Activated CD4-positive, alpha-beta memory T cell treated with anti-CD3 and anti-CD28 coated beads, Interleukin-2, amount 10 ng/mL, durations not matched to agents 7 days and 5 days (primary cell): ENCODE results near the gene CHD9. TPM values are rescaled to one million over a fixed set of nuclear protein-coding genes. Genes with fewer than 3 reads are reported as not detected.
A peak's percentile ranks its signal among the peaks of the same experiment; 100 is the strongest.
"Not testable (repeated sequence)": the region's sequence is repeated elsewhere in the genome, so short reads cannot be mapped to it uniquely, and the experiment has no call there.

Source experiments
- CTCF ChIA-PET: fragments of 350-600 bp; sonication (Branson Sonifier 250); formaldehyde crosslinking; loops from one replicate; lab custom pipeline; 2021; ENCODE audit warnings: antibody characterized with exemption, inconsistent platforms; lab: Charles Lee
- POLR2A ChIA-PET: fragments of 350-600 bp; sonication (Branson Sonifier 250); formaldehyde crosslinking; loops from one replicate; lab custom pipeline; 2021; ENCODE audit warnings: antibody characterized with exemption; lab: Charles Lee
- DNase-seq: peaks from one replicate; pipeline ENCODE4 v3.0.0-alpha.2; 2020
- H3K27ac Mint-ChIP-seq: one replicate; pipeline ENCODE4 v1.8.0; 2021; ENCODE audit warnings: mild to moderate bottlenecking, mixed read lengths
- H3K27me3 Mint-ChIP-seq: one replicate; pipeline ENCODE4 v1.8.0; 2021; ENCODE audit warnings: mixed read lengths
- H3K36me3 Mint-ChIP-seq: one replicate; pipeline ENCODE4 v1.8.0; 2021; ENCODE audit warnings: low read depth, mixed read lengths
- H3K4me1 Mint-ChIP-seq: one replicate; pipeline ENCODE4 v1.8.0; 2021; ENCODE audit warnings: mixed read lengths
- H3K4me3 Mint-ChIP-seq: one replicate; pipeline ENCODE4 v1.8.0; 2021; ENCODE audit warnings: mild to moderate bottlenecking, mixed read lengths
- H3K9me3 Mint-ChIP-seq: one replicate; pipeline ENCODE4 v1.8.0; 2021; ENCODE audit warnings: mixed read lengths
- total RNA-seq, 2 experiments: library from RNA; stranded (reverse); gene quantifications; one replicate each; pipeline ENCODE4 v1.2.3, GENCODE V29; 2021

The CHD9 gene
- total RNA-seq, 2 experiments from 2014 or later: 21.6 to 23.8 TPM

GRCh38 chr16:53183442-53183841, 128.7 kb downstream of the CHD9 start:
- POLR2A ChIA-PET: no interaction called here
- H3K9me3 Mint-ChIP-seq: peaks cover 27% of the 10 kb centered on the region
- CTCF ChIA-PET: interaction anchor here (1.1 kb wide), 1 partner anchor 24 kb away, joined by 3 read pairs; no protein-coding TSS in a partner anchor
- DNase-seq: no peak
- H3K4me1 Mint-ChIP-seq: no peaks in the 10 kb centered on the region
- no peaks in the 10 kb centered on the region for H3K27me3 Mint-ChIP-seq
- no peak overlapping the region for H3K27ac Mint-ChIP-seq
- peaks cover 37% of the 10 kb centered on the region for H3K36me3 Mint-ChIP-seq
- H3K4me3 Mint-ChIP-seq: no peak overlapping the region

- CTCF ChIA-PET, H3K4me3 Mint-ChIP-seq, H3K27ac Mint-ChIP-seq, H3K27me3 Mint-ChIP-seq, DNase-seq, H3K4me1 Mint-ChIP-seq, POLR2A ChIA-PET: not testable (repeated sequence)
- H3K9me3 Mint-ChIP-seq: peaks cover 27% of the 10 kb centered on the region
- peaks cover 37% of the 10 kb centered on the region for H3K36me3 Mint-ChIP-seq
Observed at GRCh38 chr16:53185741-53186140, 130.9 kb downstream of the CHD9 start.

- CTCF ChIA-PET: no interaction called here
Observed at GRCh38 chr16:53187775-53188174, 133.0 kb downstream of the CHD9 start.

GRCh38 chr16:53191413-53191812, 136.6 kb downstream of the CHD9 start:
- Mint-ChIP-seq H3K4me3 (no peak overlapping the region), H3K9me3 (peaks cover 9% of the 10 kb centered on the region)
- POLR2A ChIA-PET: no interaction called here

More at GRCh38 chr16:53187775-53188174, 133.0 kb downstream of the CHD9 start:
- H3K27me3 Mint-ChIP-seq: no peaks in the 10 kb centered on the region
- peaks cover 27% of the 10 kb centered on the region for H3K9me3 Mint-ChIP-seq
- POLR2A ChIA-PET: no interaction called here
- DNase-seq: no peak
- H3K36me3 Mint-ChIP-seq: peaks cover 37% of the 10 kb centered on the region
- no peak overlapping the region for H3K27ac Mint-ChIP-seq
- no peaks in the 10 kb centered on the region for H3K4me1 Mint-ChIP-seq
- H3K4me3 Mint-ChIP-seq: no peak overlapping the region

GRCh38 chr16:53198933-53199332, 144.1 kb downstream of the CHD9 start:
- no peak overlapping the region for H3K4me3 Mint-ChIP-seq
- CTCF ChIA-PET: no interaction called here
- peaks cover 2% of the 10 kb centered on the region for H3K9me3 Mint-ChIP-seq

More at GRCh38 chr16:53191413-53191812, 136.6 kb downstream of the CHD9 start:
- Mint-ChIP-seq H3K4me1 (no peaks in the 10 kb centered on the region), H3K36me3 (peaks cover 10% of the 10 kb centered on the region), H3K27me3 (no peaks in the 10 kb centered on the region), H3K27ac (no peak overlapping the region)
- DNase-seq: no peak
- CTCF ChIA-PET: no interaction called here

GRCh38 chr16:53201900-53202299, 147.1 kb downstream of the CHD9 start:
- ChIA-PET POLR2A (no interaction called here), CTCF (no interaction called here)
- Mint-ChIP-seq H3K27ac (no peak overlapping the region), H3K9me3 (peaks cover 2% of the 10 kb centered on the region), H3K4me1 (no peaks in the 10 kb centered on the region), H3K4me3 (no peak overlapping the region), H3K36me3 (peaks cover 11% of the 10 kb centered on the region), H3K27me3 (no peaks in the 10 kb centered on the region)
- DNase-seq: no peak

More at GRCh38 chr16:53198933-53199332, 144.1 kb downstream of the CHD9 start:
- Mint-ChIP-seq H3K36me3 (peaks cover 11% of the 10 kb centered on the region), H3K4me1 (no peaks in the 10 kb centered on the region), H3K27ac (no peak overlapping the region), H3K27me3 (no peaks in the 10 kb centered on the region)
- POLR2A ChIA-PET: no interaction called here
- DNase-seq: no peak

- Mint-ChIP-seq H3K27me3 (no peaks in the 10 kb centered on the region), H3K27ac (no peak overlapping the region), H3K9me3 (peaks cover 2% of the 10 kb centered on the region), H3K36me3 (peaks cover 11% of the 10 kb centered on the region), H3K4me3 (no peak overlapping the region), H3K4me1 (no peaks in the 10 kb centered on the region)
- POLR2A ChIA-PET: no interaction called here
- CTCF ChIA-PET: no interaction called here
- DNase-seq: no peak
Observed at GRCh38 chr16:53202398-53202797, 147.6 kb downstream of the CHD9 start.

- POLR2A ChIA-PET: interaction anchor here (1.7 kb wide), 1 partner anchor 296 kb away, joined by 3 read pairs; no protein-coding TSS in a partner anchor
- no peaks in the 10 kb centered on the region for H3K9me3 Mint-ChIP-seq
- no peak for DNase-seq
- no peaks in the 10 kb centered on the region for H3K27me3 Mint-ChIP-seq
- peak overlapping the region; percentile 15 for H3K4me3 Mint-ChIP-seq
- H3K4me1 Mint-ChIP-seq: peaks cover 10% of the 10 kb centered on the region
- H3K27ac Mint-ChIP-seq: peak overlapping the region; percentile 22
- CTCF ChIA-PET: interaction anchor here (1.3 to 1.5 kb wide), 3 partner anchors 109 to 153 kb away, joined by 3 to 7 read pairs (median 7); partner anchors contain the start of gene CHD9
- peaks cover 3% of the 10 kb centered on the region for H3K36me3 Mint-ChIP-seq
Observed at GRCh38 chr16:53207810-53208752, 153.3 kb downstream of the CHD9 start.

GRCh38 chr16:53209429-53209828, 154.6 kb downstream of the CHD9 start:
- H3K4me1 Mint-ChIP-seq: peaks cover 11% of the 10 kb centered on the region

GRCh38 chr16:53209877-53210276, 155.1 kb downstream of the CHD9 start:
- H3K36me3 Mint-ChIP-seq: no peaks in the 10 kb centered on the region
- H3K9me3 Mint-ChIP-seq: no peaks in the 10 kb centered on the region
- H3K4me3 Mint-ChIP-seq: no peak overlapping the region
- peaks cover 11% of the 10 kb centered on the region for H3K4me1 Mint-ChIP-seq
- no peak overlapping the region for H3K27ac Mint-ChIP-seq
- ChIA-PET POLR2A (no interaction called here), CTCF (no interaction called here)
- no peaks in the 10 kb centered on the region for H3K27me3 Mint-ChIP-seq
- no peak for DNase-seq

More at GRCh38 chr16:53209429-53209828, 154.6 kb downstream of the CHD9 start:
- ChIA-PET CTCF (interaction anchor here (1.4 kb wide), 1 partner anchor 154 kb away, joined by 7 read pairs; the partner anchor contains the start of gene CHD9), POLR2A (no interaction called here)
- Mint-ChIP-seq H3K36me3 (no peaks in the 10 kb centered on the region), H3K27ac (no peak overlapping the region), H3K9me3 (no peaks in the 10 kb centered on the region), H3K4me3 (no peak overlapping the region), H3K27me3 (no peaks in the 10 kb centered on the region)
- DNase-seq: no peak

GRCh38 chr16:53211253-53211652, 156.5 kb downstream of the CHD9 start:
- Mint-ChIP-seq H3K4me1 (peaks cover 11% of the 10 kb centered on the region), H3K9me3 (no peaks in the 10 kb centered on the region), H3K36me3 (no peaks in the 10 kb centered on the region), H3K27ac (no peak overlapping the region), H3K27me3 (no peaks in the 10 kb centered on the region), H3K4me3 (no peak overlapping the region)
- DNase-seq: no peak
- ChIA-PET CTCF (no interaction called here), POLR2A (no interaction called here)

- Mint-ChIP-seq H3K36me3 (no peaks in the 10 kb centered on the region), H3K4me3 (no peak overlapping the region), H3K4me1 (peaks cover 11% of the 10 kb centered on the region), H3K27me3 (no peaks in the 10 kb centered on the region), H3K9me3 (no peaks in the 10 kb centered on the region), H3K27ac (no peak overlapping the region)
- ChIA-PET POLR2A (no interaction called here), CTCF (interaction anchor here (1.5 kb wide), 1 partner anchor 158 kb away, joined by 3 read pairs; the partner anchor contains the start of gene CHD9)
- no peak for DNase-seq
Observed at GRCh38 chr16:53212893-53213223, 158.1 kb downstream of the CHD9 start.

- DNase-seq: no peak
- ChIA-PET POLR2A (no interaction called here), CTCF (no interaction called here)
- Mint-ChIP-seq H3K4me1 (peaks cover 4% of the 10 kb centered on the region), H3K4me3 (no peak overlapping the region), H3K27me3 (no peaks in the 10 kb centered on the region), H3K27ac (no peak overlapping the region), H3K9me3 (no peaks in the 10 kb centered on the region), H3K36me3 (no peaks in the 10 kb centered on the region)
Observed at GRCh38 chr16:53213542-53213941, 158.8 kb downstream of the CHD9 start.
